ENCODE data around the gene AP2M1. TPM values are rescaled to one million over a fixed set of nuclear protein-coding genes. Genes with fewer than 3 reads are reported as not detected.
"Not testable (repeated sequence)": the region's sequence is repeated elsewhere in the genome, so short reads cannot be mapped to it uniquely, and the experiment has no call there.

Gene AP2M1
- total RNA-seq, 1 donor from 2014 or later = 298 TPM

DNA sequence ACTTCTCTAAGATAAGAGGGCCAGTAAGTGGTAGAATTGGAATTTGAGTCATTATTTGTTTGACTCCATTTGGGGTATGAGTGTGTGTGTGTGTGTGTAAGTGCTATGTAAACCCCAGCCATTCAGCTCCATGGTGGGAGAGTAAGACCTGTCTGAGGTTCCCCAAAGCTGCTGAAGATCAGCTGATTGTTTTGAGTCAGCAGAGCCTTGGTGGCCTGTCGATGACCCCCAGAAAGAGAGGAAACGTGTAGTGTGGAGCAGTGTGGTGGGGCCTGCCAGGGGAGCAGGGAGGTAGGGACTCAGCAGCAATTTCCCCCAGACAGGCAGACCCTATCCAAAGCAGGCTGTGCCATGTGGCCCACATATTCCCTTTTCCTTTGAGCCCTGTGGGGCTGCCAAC lies 14.2 kb upstream of the AP2M1 start:
- no peak overlapping the region for H3K4me3 Mint-ChIP-seq
- H3K27me3 Mint-ChIP-seq = no peaks in the 10 kb centered on the region
- TF ChIP-seq, protein P1, sequence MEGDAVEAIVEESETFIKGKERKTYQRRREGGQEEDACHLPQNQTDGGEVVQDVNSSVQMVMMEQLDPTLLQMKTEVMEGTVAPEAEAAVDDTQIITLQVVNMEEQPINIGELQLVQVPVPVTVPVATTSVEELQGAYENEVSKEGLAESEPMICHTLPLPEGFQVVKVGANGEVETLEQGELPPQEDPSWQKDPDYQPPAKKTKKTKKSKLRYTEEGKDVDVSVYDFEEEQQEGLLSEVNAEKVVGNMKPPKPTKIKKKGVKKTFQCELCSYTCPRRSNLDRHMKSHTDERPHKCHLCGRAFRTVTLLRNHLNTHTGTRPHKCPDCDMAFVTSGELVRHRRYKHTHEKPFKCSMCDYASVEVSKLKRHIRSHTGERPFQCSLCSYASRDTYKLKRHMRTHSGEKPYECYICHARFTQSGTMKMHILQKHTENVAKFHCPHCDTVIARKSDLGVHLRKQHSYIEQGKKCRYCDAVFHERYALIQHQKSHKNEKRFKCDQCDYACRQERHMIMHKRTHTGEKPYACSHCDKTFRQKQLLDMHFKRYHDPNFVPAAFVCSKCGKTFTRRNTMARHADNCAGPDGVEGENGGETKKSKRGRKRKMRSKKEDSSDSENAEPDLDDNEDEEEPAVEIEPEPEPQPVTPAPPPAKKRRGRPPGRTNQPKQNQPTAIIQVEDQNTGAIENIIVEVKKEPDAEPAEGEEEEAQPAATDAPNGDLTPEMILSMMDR (conservative IDR thresholded peaks at IDR 0.05) = no peak
- H3K36me3 Mint-ChIP-seq = peaks cover 9% of the 10 kb centered on the region
- H3K4me1 Mint-ChIP-seq (ENCODE audit: unreplicated experiment) = peaks cover 27% of the 10 kb centered on the region
- no peak overlapping the region for H3K27ac Mint-ChIP-seq
- no peaks in the 10 kb centered on the region for H3K9me3 Mint-ChIP-seq
- no peak for DNase-seq (ENCODE audit: extremely low spot score, unreplicated experiment)

DNA sequence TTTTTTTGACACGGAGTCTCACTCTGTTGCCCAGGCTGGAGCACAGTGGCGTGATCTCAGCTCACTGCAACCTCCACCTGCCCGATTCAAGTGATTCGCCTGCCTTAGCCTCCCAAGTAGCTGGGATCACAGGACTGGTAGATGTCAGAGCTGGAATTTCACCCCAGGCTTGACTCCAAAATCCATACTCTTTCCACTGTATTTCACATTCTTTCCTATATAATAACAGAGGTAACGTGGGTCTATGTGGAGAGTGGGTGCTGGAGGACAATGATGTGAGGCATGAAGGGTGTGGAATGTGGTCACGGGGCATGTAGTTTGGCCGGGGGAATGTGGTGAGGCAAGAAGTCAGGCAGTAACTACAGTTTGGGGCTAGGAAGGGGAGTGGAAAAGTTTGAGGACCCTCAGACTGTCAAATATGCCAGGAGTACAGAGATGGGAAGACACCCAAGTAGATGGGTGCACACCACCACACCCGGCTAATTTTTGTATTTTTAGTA lies 12.0 kb upstream of the AP2M1 start:
- H3K36me3 Mint-ChIP-seq = peaks cover 12% of the 10 kb centered on the region
- H3K27ac Mint-ChIP-seq; H3K27me3 Mint-ChIP-seq; H3K4me3 Mint-ChIP-seq; H3K9me3 Mint-ChIP-seq; DNase-seq (ENCODE audit: extremely low spot score, unreplicated experiment): not testable (repeated sequence)
- peaks cover 21% of the 10 kb centered on the region for H3K4me1 Mint-ChIP-seq (ENCODE audit: unreplicated experiment)

DNA sequence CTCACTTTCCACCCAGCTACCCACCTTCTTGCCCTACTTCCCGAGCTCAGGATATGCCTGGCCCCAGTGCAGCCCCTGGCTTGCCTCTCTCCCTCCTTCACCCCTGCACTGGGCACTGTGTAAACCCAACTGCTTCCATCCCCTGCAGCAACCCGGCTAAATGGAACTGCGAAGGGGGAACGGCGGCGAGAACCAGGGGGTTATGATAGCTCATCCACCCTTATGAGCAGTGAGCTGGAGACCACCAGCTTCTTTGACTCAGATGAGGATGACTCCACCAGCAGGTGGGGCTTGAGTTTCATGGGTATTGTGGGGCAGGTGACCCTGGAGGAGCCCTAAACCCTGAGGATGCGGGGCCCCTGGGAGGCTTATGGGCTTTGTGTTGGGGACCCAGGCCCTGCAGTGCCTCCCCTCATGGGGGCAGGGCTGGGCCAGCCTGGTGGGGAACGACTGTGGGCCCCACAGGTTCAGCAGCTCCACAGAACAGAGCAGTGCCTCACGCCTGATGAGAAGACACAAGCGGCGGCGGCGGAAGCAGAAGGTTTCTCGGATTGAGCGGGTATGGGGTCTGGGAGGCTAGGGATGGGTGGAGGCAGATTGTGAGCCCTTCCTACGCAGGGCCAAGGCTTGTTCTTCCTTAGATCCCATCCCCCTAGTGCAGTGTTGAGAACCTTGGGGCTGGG lies 9.9 kb upstream of the AP2M1 start:
- DNase-seq (ENCODE audit: extremely low spot score, unreplicated experiment) = no peak
- Mint-ChIP-seq H3K4me1 (ENCODE audit: unreplicated experiment) (peaks cover 13% of the 10 kb centered on the region), H3K4me3 (no peak overlapping the region), H3K36me3 (peaks cover 19% of the 10 kb centered on the region), H3K27ac (no peak overlapping the region), H3K27me3 (no peaks in the 10 kb centered on the region), H3K9me3 (no peaks in the 10 kb centered on the region)
- TF ChIP-seq, protein P1 (conservative IDR thresholded peaks at IDR 0.05) = no peak

DNA sequence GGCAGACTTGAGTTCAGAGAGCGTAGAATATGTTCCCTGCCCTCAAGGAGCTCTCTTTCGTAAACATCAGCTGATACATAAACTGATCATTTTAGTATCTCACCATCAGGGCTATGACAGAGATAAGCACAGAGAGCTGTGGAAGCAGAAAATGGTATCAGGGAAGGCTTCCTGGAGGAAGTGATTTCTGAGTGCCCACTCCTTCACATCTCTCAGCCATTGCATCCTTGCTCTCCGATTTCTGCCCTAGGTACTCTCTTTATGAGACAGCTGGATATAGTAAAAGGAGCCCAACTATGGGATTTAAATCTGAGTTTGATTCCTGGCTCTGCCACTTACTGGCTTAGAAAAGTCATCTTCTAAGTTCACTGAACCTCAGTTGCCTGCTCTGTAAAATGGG lies 9.1 kb upstream of the AP2M1 start:
- Mint-ChIP-seq H3K27ac (no peak overlapping the region), H3K4me1 (ENCODE audit: unreplicated experiment) (peaks cover 7% of the 10 kb centered on the region), H3K4me3 (no peak overlapping the region), H3K36me3 (peaks cover 19% of the 10 kb centered on the region), H3K27me3 (no peaks in the 10 kb centered on the region), H3K9me3 (no peaks in the 10 kb centered on the region)
- DNase-seq (ENCODE audit: extremely low spot score, unreplicated experiment) = no peak
- TF ChIP-seq, protein P1 (conservative IDR thresholded peaks at IDR 0.05) = no peak

DNA sequence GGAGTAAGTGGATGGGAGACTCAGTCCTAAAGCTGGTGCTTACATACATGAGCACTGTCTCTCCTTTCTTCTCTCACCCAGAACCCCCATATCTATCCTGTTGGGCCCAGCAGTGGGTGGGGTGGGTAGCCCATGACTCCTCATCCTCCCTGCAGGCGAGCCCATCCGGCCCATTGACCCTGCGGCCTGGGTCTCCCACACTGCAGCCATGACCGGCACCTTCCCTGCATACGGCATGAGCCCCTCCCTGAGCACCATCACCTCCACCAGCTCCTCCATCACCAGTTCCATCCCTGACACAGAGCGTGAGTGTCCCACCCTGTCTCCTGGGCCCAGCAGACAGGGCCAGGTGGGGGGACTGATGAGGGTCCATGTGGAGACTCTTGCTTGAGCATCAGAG lies 8.0 kb upstream of the AP2M1 start:
- Mint-ChIP-seq H3K27me3 (no peaks in the 10 kb centered on the region), H3K27ac (no peak overlapping the region), H3K36me3 (peaks cover 22% of the 10 kb centered on the region), H3K4me3 (no peak overlapping the region), H3K4me1 (ENCODE audit: unreplicated experiment) (peaks cover 2% of the 10 kb centered on the region), H3K9me3 (no peaks in the 10 kb centered on the region)
- DNase-seq (ENCODE audit: extremely low spot score, unreplicated experiment) = no peak
- TF ChIP-seq, protein P1 (conservative IDR thresholded peaks at IDR 0.05) = no peak

DNA sequence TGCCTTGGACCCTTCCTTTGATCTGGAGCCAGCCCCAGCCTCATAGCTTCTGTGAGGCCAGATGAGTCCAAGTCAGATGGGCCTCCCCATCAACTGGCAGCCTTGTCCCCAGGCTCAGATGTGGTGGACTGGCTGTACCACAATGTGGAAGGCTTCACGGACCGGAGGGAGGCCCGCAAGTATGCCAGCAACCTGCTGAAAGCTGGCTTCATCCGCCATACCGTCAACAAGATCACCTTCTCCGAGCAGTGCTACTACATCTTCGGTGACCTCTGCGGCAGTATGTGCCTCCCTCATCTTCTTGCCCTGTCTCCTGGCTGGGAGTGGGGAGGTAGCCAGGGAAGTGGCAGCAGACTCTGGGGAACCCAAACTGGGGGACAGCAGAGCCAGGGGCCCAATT lies 6.9 kb upstream of the AP2M1 start:
- no peaks in the 10 kb centered on the region for H3K9me3 Mint-ChIP-seq
- H3K4me3 Mint-ChIP-seq = no peak overlapping the region
- H3K27ac Mint-ChIP-seq = no peak overlapping the region
- H3K36me3 Mint-ChIP-seq = peaks cover 26% of the 10 kb centered on the region
- DNase-seq (ENCODE audit: extremely low spot score, unreplicated experiment) = no peak
- no peaks in the 10 kb centered on the region for H3K27me3 Mint-ChIP-seq
- H3K4me1 Mint-ChIP-seq (ENCODE audit: unreplicated experiment) = no peaks in the 10 kb centered on the region
- TF ChIP-seq, protein P1 (conservative IDR thresholded peaks at IDR 0.05) = no peak

Data from type B pancreatic cell (in vitro differentiated cells).